Neural crest cell (in vitro differentiated cells): ENCODE data around the gene PXMP4. TPM values are rescaled to one million over a fixed set of nuclear protein-coding genes. Genes with fewer than 3 reads are reported as not detected.

ENCODE experiments used
- DNase-seq: peaks from one replicate; pipeline ENCODE4 v3.0.0; 2021; ENCODE audit warnings: low read depth, mixed read lengths, low spot score
- H3K27ac Mint-ChIP-seq: one replicate; pipeline ENCODE4 v1.8.0; 2021; ENCODE audit warnings: mild to moderate bottlenecking, mixed read lengths; ENCODE audit not compliant: unreplicated experiment
- H3K27me3 Mint-ChIP-seq: 2 replicates; pipeline ENCODE4 v1.8.0; 2021; ENCODE audit warnings: low read depth, mild to moderate bottlenecking, mixed read lengths
- H3K36me3 Mint-ChIP-seq: 2 replicates; pipeline ENCODE4 v1.8.0; 2021; ENCODE audit warnings: low read depth, mild to moderate bottlenecking, mixed read lengths
- H3K4me1 Mint-ChIP-seq: 2 replicates; pipeline ENCODE4 v1.8.0; 2021; ENCODE audit warnings: mixed read lengths
- H3K4me3 Mint-ChIP-seq: one replicate; pipeline ENCODE4 v1.8.0; 2021; ENCODE audit warnings: mild to moderate bottlenecking, mixed read lengths
- H3K9me3 Mint-ChIP-seq: 2 replicates; pipeline ENCODE4 v1.8.0; 2021; ENCODE audit warnings: mixed read lengths
- total RNA-seq: library from RNA; stranded (reverse); gene quantifications from 2 replicates; pipeline ENCODE4 v1.2.1, GENCODE V29; 2021
- TF ChIP-seq, protein P1 (sequence below): fragments of 200-600 bp; sonication (generic); conservative IDR thresholded peaks from 2 replicates; pipeline ENCODE4 v1.5.0; 2021; ENCODE audit warnings: antibody characterized with exemption, mild to moderate bottlenecking

PXMP4 gene
- total RNA-seq, 1 donor from 2014 or later: 5.2 TPM

DNA sequence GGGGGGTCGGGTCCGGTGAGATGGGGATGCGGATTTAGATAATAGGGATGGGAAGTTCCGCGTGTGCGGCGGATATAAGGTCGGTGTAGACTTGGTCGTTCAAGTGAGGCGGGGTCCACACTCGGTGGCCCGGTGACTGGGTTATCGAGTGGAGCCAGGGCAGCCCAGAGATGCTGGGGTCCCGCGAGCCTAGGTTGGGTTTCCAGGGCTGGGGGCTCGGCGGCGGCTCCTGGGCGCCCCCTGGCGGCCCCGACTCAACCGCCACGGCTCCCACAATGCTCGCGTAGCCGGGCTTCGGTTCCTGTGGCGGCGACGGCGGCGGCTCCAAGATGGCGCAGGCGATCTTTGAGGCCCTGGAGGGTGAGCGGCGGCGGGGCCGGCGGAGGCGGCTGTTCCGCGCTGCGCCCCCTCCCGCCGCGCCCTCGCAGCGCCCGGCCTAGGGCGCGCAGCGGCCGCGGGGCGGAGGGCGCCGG is 11.6 kb upstream of the PXMP4 start, which contains the start of gene ZNF341:
Gene ZNF341, plus strand, starts transcription at position 304 of the 473 bp plus-strand sequence. Its CDS starts 26 bp downstream, at position 330.
- peak within 1 kb of the TSS; percentile 87 for H3K4me3 Mint-ChIP-seq
- peak within 1 kb of the TSS; percentile 90 for H3K27ac Mint-ChIP-seq
- DNase-seq: peak; percentile 97
- no peaks in the 10 kb centered on the region for H3K27me3 Mint-ChIP-seq
- peaks cover 12% of the 10 kb centered on the region for H3K9me3 Mint-ChIP-seq
- H3K36me3 Mint-ChIP-seq: peaks cover 14% of the 10 kb centered on the region
- H3K4me1 Mint-ChIP-seq: peaks cover 25% of the 10 kb centered on the region
- TF ChIP-seq, protein P1, sequence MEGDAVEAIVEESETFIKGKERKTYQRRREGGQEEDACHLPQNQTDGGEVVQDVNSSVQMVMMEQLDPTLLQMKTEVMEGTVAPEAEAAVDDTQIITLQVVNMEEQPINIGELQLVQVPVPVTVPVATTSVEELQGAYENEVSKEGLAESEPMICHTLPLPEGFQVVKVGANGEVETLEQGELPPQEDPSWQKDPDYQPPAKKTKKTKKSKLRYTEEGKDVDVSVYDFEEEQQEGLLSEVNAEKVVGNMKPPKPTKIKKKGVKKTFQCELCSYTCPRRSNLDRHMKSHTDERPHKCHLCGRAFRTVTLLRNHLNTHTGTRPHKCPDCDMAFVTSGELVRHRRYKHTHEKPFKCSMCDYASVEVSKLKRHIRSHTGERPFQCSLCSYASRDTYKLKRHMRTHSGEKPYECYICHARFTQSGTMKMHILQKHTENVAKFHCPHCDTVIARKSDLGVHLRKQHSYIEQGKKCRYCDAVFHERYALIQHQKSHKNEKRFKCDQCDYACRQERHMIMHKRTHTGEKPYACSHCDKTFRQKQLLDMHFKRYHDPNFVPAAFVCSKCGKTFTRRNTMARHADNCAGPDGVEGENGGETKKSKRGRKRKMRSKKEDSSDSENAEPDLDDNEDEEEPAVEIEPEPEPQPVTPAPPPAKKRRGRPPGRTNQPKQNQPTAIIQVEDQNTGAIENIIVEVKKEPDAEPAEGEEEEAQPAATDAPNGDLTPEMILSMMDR: peak; percentile 100

DNA sequence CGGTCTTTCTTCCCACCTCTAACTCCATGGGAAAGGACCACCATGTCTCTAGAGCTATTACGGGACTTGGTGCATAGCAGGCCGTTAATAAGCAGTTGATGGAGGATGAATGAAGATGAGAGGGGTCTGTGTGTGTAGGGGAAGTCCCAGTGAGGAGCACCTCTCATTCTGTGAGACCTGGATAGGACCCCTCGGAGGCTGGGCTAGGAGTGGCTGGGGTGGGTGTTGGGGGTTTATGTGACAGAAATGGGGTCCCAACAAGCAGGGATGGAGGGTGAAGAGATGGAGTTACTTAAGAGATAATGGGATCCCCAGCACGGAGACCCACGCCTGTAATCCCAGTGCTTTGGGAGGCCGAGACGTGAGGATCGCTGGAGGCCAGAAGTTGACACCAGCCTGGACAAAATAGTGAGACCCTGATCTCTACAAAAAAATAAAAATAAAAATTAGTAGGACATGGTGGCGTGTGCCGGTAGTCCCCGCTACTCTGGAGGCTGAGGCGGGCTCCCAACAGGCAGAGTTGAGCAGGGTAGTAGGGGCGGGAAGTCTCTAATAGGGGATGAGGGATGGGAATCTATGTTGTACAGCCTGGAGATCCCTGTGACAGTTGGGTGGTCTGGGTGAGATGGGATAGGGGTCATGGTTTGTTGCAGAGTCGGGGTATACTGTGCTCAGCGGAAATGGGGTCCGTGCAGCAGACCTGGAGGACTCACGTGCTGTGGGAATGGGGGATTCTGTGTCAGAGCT is 11.0 kb upstream of the PXMP4 start:
- peaks cover 8% of the 10 kb centered on the region for H3K9me3 Mint-ChIP-seq
- H3K27me3 Mint-ChIP-seq: no peaks in the 10 kb centered on the region
- peaks cover 9% of the 10 kb centered on the region for H3K36me3 Mint-ChIP-seq
- peaks cover 25% of the 10 kb centered on the region for H3K4me1 Mint-ChIP-seq
- H3K4me3 Mint-ChIP-seq: peak overlapping the region; percentile 87
- DNase-seq: no peak
- H3K27ac Mint-ChIP-seq: peak overlapping the region; percentile 90
- TF ChIP-seq, protein P1: no peak

DNA sequence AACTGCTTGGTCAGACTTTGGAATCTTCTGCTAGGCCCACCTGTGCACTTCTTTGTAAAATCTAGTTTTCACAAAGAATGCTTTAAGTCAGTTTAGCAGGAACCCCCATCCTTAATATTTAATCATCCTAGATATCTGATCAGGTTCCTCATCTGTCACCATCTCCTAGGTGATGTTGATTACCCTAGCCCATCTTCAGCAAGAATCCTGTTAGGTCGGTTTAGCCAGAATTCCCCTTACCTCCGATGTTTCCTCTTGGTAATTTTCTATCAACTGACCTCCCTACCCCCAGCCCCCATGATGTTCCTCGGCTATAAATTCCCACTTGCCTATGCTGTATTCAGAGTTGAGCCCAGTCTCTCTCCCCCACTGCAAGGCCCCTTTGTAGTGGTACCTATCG is 9.0 kb upstream of the PXMP4 start:
- peaks cover 5% of the 10 kb centered on the region for H3K36me3 Mint-ChIP-seq
- no peaks in the 10 kb centered on the region for H3K27me3 Mint-ChIP-seq
- TF ChIP-seq, protein P1: no peak
- DNase-seq: no peak
- peaks cover 25% of the 10 kb centered on the region for H3K4me1 Mint-ChIP-seq
- H3K9me3 Mint-ChIP-seq: peaks cover 3% of the 10 kb centered on the region
- H3K4me3 Mint-ChIP-seq: peak overlapping the region; percentile 41
- no peak overlapping the region for H3K27ac Mint-ChIP-seq

DNA sequence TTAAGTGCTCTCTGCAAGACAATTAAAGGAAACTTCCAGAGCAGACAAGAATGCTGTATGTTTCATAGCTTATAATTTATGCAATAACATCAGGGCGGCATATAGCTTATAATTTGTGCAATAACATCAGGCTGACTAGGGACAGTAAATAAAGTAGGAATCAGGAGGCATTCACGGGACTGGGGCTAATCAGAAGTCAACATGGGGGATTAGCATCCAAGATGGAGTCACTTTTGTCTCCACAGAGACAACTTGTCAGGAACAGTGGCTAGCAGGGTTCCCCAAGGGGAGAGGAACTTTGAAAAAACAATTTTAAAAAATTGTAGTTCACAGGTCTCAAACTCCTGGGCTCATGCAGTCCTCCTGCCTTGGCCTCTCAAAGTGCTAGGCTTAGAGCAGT is 8.4 kb upstream of the PXMP4 start:
- H3K27ac Mint-ChIP-seq: no peak overlapping the region
- H3K4me3 Mint-ChIP-seq: peak overlapping the region; percentile 0
- no peaks in the 10 kb centered on the region for H3K36me3 Mint-ChIP-seq
- H3K27me3 Mint-ChIP-seq: no peaks in the 10 kb centered on the region
- no peaks in the 10 kb centered on the region for H3K9me3 Mint-ChIP-seq
- H3K4me1 Mint-ChIP-seq: peaks cover 19% of the 10 kb centered on the region
- TF ChIP-seq, protein P1: no peak
- DNase-seq: no peak

DNA sequence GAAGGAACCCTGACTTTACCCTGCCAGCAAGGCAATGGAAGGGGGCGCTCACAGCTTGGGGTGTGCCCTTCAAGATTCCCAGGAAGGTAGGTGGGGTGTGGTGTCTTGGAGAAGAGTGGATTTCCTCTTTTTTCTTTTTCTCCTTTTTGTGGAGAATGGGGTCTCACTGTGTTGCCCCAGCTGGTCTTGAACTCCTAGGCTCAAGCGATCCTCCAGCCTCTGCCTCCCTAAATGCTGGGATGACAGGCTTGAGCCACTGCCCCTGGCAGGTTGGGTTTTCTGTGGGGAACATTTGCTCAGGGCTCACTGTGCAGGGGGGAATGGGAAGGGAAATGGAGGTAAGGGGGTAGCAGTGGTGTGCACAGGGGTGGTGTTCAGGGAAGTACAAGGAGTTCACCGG is 7.7 kb upstream of the PXMP4 start:
- TF ChIP-seq, protein P1: no peak
- DNase-seq: no peak
- Mint-ChIP-seq H3K27me3 (no peaks in the 10 kb centered on the region), H3K36me3 (no peaks in the 10 kb centered on the region), H3K27ac (no peak overlapping the region), H3K4me3 (no peak overlapping the region), H3K9me3 (no peaks in the 10 kb centered on the region), H3K4me1 (peaks cover 15% of the 10 kb centered on the region)
